Smooth muscle cell (in vitro differentiated cells): ENCODE measurements around the gene NSMF. TPM values are rescaled to one million over a fixed set of nuclear protein-coding genes. Genes with fewer than 3 reads are reported as not detected.

ENCODE experiments used
- DNase-seq: peaks from one replicate; lab custom pipeline; 2025; ENCODE audit not compliant: unreplicated experiment; lab: John Stamatoyannopoulos, UW
- H2AFZ ChIP-seq: fragments of 200-600 bp; sonication (generic); 2 replicates; pipeline ENCODE4 v1.6.0; 2016; ENCODE audit warnings: antibody characterized with exemption, low read depth, mild to moderate bottlenecking
- H3F3A ChIP-seq: fragments of 200-600 bp; sonication (generic); 2 replicates; pipeline ENCODE4 v1.6.0; 2017; ENCODE audit warnings: antibody characterized with exemption, low read depth
- H3K27ac ChIP-seq: fragments of 200-600 bp; sonication (generic); 2 replicates; pipeline ENCODE4 v1.5.1; 2016; ENCODE audit warnings: low read depth, mild to moderate bottlenecking
- H3K27me3 ChIP-seq: fragments of 200-600 bp; sonication (generic); 2 replicates; pipeline ENCODE4 v1.6.1; 2016; ENCODE audit warnings: low read depth, mild to moderate bottlenecking
- H3K36me3 ChIP-seq: fragments of 200-600 bp; sonication (generic); 2 replicates; pipeline ENCODE4 v1.5.1; 2016; ENCODE audit warnings: low read depth
- H3K4me1 ChIP-seq: fragments of 200-600 bp; sonication (generic); 2 replicates; pipeline ENCODE4 v1.5.1; 2016; ENCODE audit warnings: low read depth
- H3K4me2 ChIP-seq: fragments of 200-600 bp; sonication (generic); 2 replicates; pipeline ENCODE4 v1.6.0; 2016; ENCODE audit warnings: mild to moderate bottlenecking
- H3K4me3 ChIP-seq: fragments of 200-600 bp; sonication (generic); 2 replicates; pipeline ENCODE4 v1.5.1; 2016; ENCODE audit warnings: mild to moderate bottlenecking
- H3K79me2 ChIP-seq: fragments of 200-600 bp; sonication (generic); 2 replicates; pipeline ENCODE4 v1.6.0; 2016; ENCODE audit warnings: low read depth, mild to moderate bottlenecking
- H3K9ac ChIP-seq: fragments of 200-600 bp; sonication (generic); 2 replicates; pipeline ENCODE4 v1.6.0; 2016; ENCODE audit warnings: low read depth
- H3K9me3 ChIP-seq: fragments of 200-600 bp; sonication (generic); replicated peaks from 2 replicates; pipeline ENCODE4 v1.5.1; 2016; ENCODE audit warnings: low read depth
- H4K20me1 ChIP-seq: fragments of 200-600 bp; sonication (generic); 2 replicates; pipeline ENCODE4 v1.6.0; 2016; ENCODE audit warnings: low read depth
- CTCF ChIP-seq: fragments of 200-600 bp; sonication (generic); IDR thresholded peaks from 2 replicates; pipeline ENCODE4 v1.5.1; 2017; ENCODE audit warnings: borderline replicate concordance, mild to moderate bottlenecking, antibody characterized with exemption; ENCODE audit not compliant: insufficient read depth, poor library complexity, severe bottlenecking
- WGBS: methylation state at CpG from one replicate; pipeline ENCODE4 v1.1.7; 2016; ENCODE audit warnings: low lambda C conversion rate; 5-methylcytosine and 5-hydroxymethylcytosine counted together
- polyA plus RNA-seq: library from polyadenylated mRNA; unstranded; fragments of >200 nt; fragmentation: Nextera tagmentation; extraction: Ambion mirVana; gene quantifications from 2 replicates; pipeline ENCODE4 v1.2.1, GENCODE V29; 2016
- total RNA-seq: library from RNA; depleted of rRNA; stranded (reverse); fragments of >200 nt; gene quantifications from 2 replicates; pipeline ENCODE4 v1.2.3, GENCODE V29; 2014

The NSMF gene
- total and polyA plus RNA-seq, 2 experiments from 2014 or later, result 30.9 to 55.9 TPM

GRCh38 chr9:137447722-137448601, 11.2 kb downstream of the NSMF start:
- no peak overlapping the region for H3K4me3 ChIP-seq
- peaks cover 6% of the 10 kb centered on the region for H3F3A ChIP-seq
- H3K36me3 ChIP-seq, result no peaks in the 10 kb centered on the region
- H3K9ac ChIP-seq, result no peak overlapping the region
- no peaks in the 10 kb centered on the region for H4K20me1 ChIP-seq
- H3K79me2 ChIP-seq, result no peaks in the 10 kb centered on the region
- H3K4me2 ChIP-seq, result no peak overlapping the region
- no peak for TF ChIP-seq CTCF
- H3K27ac ChIP-seq, result no peak overlapping the region
- no peak overlapping the region for H2AFZ ChIP-seq
- no peaks in the 10 kb centered on the region for H3K9me3 ChIP-seq
- no peak for DNase-seq
- no peaks in the 10 kb centered on the region for H3K4me1 ChIP-seq
- WGBS, result 98% methylated on average over 26 of the region's 27 CpGs
- no peaks in the 10 kb centered on the region for H3K27me3 ChIP-seq

GRCh38 chr9:137446851-137447471, 12.2 kb downstream of the NSMF start:
- 92% methylated on average over 21 of the region's 21 CpGs for WGBS
- H3F3A ChIP-seq, result peaks cover 6% of the 10 kb centered on the region
- H3K4me1 ChIP-seq, result no peaks in the 10 kb centered on the region
- no peaks in the 10 kb centered on the region for H3K79me2 ChIP-seq
- no peak for TF ChIP-seq CTCF
- no peaks in the 10 kb centered on the region for H4K20me1 ChIP-seq
- no peaks in the 10 kb centered on the region for H3K27me3 ChIP-seq
- DNase-seq, result no peak
- no peak overlapping the region for H3K27ac ChIP-seq
- H3K9ac ChIP-seq, result no peak overlapping the region
- H3K9me3 ChIP-seq, result no peaks in the 10 kb centered on the region
- H3K4me3 ChIP-seq, result no peak overlapping the region
- no peak overlapping the region for H2AFZ ChIP-seq
- no peak overlapping the region for H3K4me2 ChIP-seq
- no peaks in the 10 kb centered on the region for H3K36me3 ChIP-seq

GRCh38 chr9:137445930-137446431, 13.2 kb downstream of the NSMF start:
- Histone ChIP-seq H4K20me1 (no peaks in the 10 kb centered on the region), H3F3A (peaks cover 6% of the 10 kb centered on the region), H3K79me2 (no peaks in the 10 kb centered on the region), H3K9me3 (no peaks in the 10 kb centered on the region), H3K27ac (no peak overlapping the region), H3K4me1 (no peaks in the 10 kb centered on the region), H3K4me2 (no peak overlapping the region), H3K27me3 (no peaks in the 10 kb centered on the region), H2AFZ (no peak overlapping the region), H3K36me3 (no peaks in the 10 kb centered on the region), H3K4me3 (no peak overlapping the region), H3K9ac (no peak overlapping the region)
- DNase-seq, result no peak
- 84% methylated on average over 19 of the region's 19 CpGs for WGBS
- TF ChIP-seq CTCF, result no peak
